Measurements from ENCODE around the gene GPC3.

DNA sequence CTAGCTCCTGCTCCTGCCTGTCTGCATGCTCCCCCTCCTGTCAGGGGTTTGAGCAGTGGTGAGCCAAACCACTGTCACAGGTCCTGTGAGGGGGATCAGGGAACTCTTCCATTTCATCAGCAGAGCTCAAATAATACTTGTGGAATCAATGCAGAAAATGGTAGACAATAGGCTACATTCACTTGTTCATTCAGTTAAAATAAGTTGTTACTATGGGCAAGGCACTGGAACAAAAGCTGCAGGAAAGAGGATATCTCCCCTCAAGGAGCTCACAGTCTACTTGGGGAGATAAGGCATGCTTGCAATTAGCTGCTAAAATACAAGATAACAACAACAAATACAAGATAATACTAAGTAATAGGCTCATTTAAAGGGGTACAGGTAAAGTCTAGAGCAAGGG, 117.1 kb downstream of the GPC3 start:
- no peak for TF ChIP-seq CTCF (conservative IDR thresholded peaks at IDR 0.05; ENCODE audit: low read depth in 2 of 2)
- TF ChIP-seq, protein P1, sequence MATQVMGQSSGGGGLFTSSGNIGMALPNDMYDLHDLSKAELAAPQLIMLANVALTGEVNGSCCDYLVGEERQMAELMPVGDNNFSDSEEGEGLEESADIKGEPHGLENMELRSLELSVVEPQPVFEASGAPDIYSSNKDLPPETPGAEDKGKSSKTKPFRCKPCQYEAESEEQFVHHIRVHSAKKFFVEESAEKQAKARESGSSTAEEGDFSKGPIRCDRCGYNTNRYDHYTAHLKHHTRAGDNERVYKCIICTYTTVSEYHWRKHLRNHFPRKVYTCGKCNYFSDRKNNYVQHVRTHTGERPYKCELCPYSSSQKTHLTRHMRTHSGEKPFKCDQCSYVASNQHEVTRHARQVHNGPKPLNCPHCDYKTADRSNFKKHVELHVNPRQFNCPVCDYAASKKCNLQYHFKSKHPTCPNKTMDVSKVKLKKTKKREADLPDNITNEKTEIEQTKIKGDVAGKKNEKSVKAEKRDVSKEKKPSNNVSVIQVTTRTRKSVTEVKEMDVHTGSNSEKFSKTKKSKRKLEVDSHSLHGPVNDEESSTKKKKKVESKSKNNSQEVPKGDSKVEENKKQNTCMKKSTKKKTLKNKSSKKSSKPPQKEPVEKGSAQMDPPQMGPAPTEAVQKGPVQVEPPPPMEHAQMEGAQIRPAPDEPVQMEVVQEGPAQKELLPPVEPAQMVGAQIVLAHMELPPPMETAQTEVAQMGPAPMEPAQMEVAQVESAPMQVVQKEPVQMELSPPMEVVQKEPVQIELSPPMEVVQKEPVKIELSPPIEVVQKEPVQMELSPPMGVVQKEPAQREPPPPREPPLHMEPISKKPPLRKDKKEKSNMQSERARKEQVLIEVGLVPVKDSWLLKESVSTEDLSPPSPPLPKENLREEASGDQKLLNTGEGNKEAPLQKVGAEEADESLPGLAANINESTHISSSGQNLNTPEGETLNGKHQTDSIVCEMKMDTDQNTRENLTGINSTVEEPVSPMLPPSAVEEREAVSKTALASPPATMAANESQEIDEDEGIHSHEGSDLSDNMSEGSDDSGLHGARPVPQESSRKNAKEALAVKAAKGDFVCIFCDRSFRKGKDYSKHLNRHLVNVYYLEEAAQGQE (IDR thresholded peaks at IDR 0.05; ENCODE audit: unreplicated experiment), result no peak
- TF ChIP-seq STAT1 (IDR thresholded peaks at IDR 0.05; ENCODE audit: unreplicated experiment), result no peak

All from GM23338 (cell line).